SK-N-MC (cell line): Measurements from ENCODE around the gene ZNHIT2.

Experiments used
- EZH2 ChIP-seq: fragments of 200-600 bp; sonication (generic); IDR thresholded peaks from one replicate; pipeline ENCODE4 v1.6.1; 2017; ENCODE audit warnings: antibody characterized with exemption
- POLR2AphosphoS5 ChIP-seq: IDR thresholded peaks from 2 replicates; pipeline ENCODE4 v1.6.1; 2012; ENCODE audit warnings: mild to moderate bottlenecking, low read depth, low read length, borderline replicate concordance

GRCh38 chr11:65117206-65118096 is at the start of gene ZNHIT2:
- TF ChIP-seq POLR2AphosphoS5: peak; percentile 90
- no peak for TF ChIP-seq EZH2
